HG03378 (cell line): Measurements from ENCODE around the gene CDH23.

Experiments
- ATAC-seq: cut with Tn5 transposase; IDR thresholded peaks from one replicate; pipeline ENCODE4 v1.9.1; 2021; ENCODE audit warnings: mild to moderate bottlenecking, moderate library complexity; ENCODE audit not compliant: unreplicated experiment

CDH23 gene

DNA sequence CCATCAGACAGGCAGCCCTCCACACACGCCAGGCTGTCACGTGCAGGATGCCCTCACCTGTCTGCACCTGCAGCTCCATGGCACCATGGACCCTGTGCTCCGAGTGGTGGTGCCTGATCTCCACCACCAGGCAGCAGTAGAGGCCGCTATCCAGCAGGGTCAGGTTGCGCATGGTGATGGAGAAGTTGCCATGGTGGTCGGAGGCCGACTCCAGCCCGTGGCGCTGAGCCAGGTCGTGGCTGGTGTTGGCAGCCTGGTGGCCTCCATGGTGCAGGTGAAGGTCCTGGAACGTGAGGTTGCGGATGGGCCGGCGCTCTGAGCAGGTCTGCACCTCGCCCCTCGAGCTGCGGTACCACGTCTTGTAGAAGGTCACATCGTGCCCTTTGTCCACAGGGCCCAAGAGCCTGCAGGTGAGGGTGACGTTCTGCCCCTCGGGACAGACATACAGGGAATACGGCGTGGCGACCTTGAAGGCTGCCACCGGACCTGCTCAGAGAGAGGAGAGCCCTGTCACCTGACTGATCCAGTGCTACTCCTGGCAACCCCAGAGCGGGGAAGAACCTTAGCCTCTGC, 364.9 kb downstream of the CDH23 start:
- ATAC-seq, result no peak

DNA sequence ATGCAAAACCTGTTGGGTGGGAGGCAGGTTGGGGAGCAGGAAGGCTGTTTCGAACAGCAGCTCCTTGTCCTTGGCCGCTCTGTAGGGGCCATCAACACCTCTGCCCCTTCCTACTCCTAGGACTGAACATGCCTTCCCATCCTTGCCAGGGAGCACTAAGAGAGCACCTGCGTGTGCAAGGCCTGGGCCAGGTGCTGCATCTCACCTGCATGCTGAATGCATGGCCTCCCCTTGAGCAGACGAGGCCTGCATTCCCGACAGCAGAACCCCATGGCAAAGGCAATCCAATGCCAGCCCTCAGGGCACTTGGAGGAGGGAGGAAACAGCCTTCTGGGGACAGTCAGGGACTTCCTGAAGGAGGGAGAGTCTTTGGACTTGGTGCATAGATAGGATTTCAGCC, 365.6 kb downstream of the CDH23 start:
- ATAC-seq, result no peak

DNA sequence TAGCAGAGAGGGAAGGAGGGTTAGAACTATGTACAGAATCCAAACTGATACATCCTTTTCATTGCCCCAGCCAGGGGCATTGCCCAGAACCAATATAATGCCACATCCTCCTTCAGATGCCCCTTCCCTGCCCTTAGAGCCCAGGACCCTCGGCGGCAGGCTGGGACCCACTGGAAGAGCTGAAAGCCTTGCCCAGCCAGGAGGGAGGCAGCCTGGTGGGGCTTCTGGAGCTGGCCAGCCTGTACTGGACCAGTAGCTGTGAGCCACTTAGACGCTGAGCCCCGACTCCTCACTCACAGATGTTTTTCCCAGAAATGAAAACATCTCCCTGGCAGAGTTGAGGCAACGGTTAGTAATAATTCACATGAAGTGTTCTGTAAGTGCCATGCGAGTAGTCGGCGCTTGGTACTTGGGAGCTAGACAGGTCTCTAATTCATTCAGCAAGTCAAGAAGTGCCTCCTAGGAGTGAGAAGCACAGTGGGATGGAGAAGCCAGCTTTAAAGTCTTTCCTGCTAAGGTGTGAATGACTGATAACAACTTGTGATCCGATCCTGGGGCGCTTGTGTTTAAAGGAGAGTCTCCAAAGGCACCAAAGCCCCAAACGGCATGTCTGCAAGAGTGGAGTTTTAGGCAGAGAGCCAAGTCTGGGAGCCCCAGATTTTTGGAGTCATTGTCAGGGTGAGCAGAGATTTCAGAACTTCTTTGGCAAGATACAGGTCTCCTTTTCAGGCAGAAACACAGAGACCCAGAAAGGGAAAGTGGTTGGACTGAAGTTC, 366.8 kb downstream of the CDH23 start:
- no peak for ATAC-seq

DNA sequence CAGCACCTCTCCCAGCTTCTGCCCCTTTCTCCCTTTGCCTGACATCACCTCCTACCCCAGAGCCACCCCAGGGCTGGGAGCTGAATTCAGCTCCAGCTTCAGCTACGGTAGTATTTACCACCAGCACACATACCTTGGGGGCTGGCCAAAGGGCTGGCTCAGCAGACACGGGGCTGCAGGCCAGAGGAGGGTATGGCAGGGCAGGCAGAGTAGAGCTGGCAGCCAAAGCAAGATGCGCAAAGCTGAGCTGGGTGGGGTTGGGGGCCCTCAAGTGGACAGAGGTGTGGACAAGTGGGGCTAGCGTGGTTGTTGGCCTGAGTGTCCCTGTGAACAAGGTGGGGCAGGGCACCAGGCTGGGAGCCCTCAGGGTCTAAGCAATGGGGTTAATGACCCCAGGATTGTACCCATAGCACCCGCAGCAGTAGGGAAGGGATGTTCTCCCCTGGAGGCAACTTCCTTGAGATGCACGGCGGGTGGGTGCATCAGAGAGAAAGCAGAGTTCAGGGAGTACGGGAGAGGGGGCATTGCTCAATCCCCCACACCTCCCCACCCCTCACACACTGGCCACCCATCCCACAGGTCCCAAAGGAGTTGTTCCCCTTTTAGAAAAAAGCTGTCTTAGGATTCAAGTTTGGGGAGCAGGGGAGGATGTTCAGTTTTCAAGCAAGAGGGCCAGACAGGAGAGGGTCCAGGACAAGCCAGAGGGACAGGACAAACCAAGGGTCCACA, 368.6 kb downstream of the CDH23 start:
- ATAC-seq, result no peak

DNA sequence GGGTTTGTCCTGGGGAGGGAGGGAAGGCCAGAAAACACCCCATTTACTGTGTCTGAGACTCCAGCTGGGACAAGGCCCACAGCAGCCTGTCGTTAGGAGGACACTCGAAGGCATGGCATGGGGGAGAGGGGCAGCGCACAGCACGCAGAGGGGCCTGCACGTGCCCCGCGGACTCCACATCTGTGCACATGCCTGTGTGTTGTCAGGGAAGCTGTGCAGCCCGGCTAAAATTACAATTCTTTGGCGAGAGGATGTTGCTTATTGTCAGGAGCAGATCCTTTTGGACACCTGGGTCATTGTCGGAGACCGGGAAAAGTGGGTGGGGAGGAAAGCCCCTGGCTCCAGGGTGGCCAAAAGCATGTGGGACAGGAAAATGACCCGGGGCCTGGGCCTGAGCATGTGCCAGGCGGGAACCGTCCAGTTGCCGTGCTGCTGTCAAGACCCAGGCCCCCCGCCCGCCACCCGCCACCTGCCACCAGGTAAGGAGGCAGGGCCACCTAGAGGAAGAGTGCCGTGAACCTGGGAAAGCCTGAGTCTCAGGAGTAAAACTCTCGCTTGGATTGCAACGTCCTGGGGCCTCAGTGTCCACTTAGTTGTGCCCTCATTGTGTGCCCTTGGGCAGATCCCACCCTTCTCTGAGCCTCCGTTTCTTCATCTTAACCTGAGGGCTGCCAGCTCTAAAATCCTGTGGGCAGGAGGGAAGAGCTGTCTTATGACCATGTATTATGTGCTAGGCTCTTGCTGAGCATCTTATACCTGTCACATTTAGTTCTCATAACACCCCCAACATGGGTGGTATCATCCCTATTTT, 369.4 kb downstream of the CDH23 start:
- no peak for ATAC-seq

DNA sequence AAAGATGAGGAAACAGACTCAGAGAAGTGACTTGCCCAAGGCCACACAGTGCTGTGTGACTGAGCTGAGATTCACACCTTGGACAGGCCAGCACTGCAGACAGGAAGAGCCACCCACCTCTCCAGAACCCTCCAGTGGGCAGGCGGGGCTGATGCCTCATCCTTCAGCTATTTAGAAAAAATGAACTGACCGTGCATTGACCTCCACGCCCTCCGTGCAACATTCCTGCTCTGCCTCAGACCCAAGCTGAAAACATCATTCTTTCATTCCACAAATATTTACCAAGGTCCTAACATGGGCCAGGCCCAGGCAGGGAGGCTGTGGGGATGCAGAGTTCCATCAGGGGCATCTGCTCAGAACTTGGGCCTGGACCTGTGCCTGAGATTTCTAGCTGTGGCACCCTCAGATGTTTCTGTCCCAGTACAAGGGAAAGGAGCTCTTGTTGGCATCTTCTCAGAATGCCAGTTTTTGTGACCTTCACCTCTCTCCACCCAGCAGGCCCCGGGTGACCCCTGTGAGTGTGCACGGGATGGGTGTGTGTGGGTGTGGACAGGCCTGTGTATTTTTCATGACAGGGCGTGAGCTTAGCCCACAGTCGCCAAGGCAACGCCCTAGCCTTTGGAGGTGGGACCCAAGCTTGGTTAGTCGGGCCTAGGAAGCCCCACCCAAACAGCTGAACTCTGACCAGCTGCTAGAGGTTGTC, 370.1 kb downstream of the CDH23 start:
- no peak for ATAC-seq

DNA sequence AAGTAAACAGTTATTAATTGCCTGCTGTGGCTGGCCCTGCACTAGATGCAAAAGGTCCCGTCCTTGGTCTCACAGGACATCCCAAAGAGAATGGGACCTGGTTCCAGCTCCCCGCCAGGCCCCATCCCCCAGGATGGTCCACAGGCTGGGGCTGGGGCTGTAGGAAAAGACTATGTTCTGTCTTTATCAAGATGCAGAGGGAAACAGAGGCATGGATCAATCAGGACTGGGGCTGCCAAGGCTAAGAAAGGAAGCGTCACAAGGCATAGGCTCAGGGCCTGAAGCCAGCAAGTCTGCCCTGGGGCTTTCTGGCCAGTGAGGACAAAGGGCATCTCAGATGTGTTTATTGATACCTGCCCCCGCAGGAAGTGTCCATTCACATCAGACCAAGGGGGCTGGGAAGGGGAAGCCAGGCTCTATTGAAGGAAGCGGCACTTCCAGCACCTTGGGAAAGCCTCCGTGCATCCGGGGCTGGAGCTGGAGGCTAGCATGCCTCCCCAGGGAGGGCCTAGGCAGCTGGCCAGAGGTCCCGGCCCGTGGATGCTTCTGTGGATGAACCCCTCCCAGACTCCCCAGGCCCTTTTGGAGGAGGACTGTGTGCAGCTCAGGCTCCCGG, 370.8 kb downstream of the CDH23 start:
- no peak for ATAC-seq

DNA sequence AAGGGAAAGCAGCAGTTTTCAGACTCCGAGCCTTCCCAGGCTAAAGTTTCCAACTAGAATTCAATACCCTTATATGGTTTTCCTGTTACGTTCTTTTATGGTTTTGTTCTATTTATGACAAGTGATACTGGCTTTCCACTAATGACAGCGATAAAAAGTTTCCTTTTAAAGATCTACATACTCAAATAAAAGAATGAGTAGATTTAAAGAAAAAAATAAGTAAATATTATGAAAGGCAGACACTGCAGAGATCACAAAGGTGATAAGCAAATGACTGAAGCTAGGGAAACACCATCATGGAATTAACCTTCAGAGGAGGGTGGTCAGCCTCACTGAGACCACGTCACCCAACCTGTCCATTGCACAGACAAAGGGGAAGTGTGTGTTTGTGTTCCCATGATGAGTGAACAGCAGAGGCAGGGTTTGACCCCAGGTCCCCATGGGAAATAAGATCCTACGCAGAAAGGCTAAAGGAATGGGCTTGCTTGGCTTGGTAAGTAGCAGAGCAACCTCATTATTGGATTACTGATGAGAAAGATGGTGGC, 372.6 kb downstream of the CDH23 start:
- peak; percentile 20 for ATAC-seq

DNA sequence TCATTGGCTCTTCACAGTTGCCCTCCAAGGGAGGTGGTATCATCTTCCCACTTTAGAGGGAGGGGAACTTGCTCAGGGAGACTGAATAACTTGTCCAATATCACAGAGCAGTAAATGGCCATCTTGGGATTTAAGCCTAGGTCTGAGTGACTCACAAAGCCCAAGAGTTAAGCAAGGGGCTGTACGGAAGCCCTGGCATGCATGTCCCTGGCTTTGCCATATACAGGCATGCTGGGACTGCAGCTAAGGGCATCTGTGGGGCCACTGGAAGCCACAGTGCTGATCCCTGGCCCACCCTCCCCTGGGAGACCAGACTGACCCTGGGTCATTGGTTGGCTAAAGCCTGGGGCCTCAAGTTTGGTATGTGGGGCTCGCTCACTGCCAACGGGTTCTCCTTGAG, 373.5 kb downstream of the CDH23 start:
- ATAC-seq, result no peak

DNA sequence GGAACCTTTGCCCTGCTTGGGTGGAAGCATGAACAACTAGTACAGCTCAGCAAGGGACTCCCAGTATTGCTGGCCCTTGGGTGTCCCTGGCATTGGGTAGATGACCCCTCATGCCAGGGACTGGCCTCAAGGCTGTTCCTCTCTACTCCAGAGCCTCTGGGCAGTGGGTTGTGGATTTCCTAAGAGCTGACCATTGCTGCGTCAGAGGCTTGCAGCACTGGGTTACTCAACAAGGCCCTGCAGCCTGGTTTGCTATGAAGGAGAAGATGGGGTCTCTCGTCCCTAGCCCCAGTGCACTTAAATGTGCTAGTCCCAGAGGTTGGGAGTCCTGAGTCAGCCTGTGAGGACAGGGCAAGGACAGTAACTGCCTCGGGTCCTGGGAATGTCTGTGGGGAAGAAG, 374.1 kb downstream of the CDH23 start:
- no peak for ATAC-seq

DNA sequence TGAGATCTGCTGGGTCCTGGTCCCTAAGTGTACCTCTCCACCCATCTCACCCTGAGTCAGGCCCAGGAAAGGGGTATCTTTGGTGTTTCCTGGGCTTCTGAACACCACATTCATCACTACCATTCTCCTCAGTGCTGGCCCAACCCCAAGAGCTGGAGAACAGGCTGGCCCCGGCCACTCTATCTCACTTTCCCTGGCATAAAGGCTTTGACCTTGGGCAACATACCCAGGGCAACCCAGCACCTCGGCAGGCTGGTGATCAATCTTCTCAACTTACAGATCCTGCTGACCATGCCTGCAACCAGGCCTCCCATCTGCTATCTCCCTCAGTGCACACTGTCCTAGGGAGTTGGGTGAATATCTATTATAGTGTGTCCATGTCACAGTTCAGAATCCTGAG, 374.5 kb downstream of the CDH23 start:
- ATAC-seq, result no peak

DNA sequence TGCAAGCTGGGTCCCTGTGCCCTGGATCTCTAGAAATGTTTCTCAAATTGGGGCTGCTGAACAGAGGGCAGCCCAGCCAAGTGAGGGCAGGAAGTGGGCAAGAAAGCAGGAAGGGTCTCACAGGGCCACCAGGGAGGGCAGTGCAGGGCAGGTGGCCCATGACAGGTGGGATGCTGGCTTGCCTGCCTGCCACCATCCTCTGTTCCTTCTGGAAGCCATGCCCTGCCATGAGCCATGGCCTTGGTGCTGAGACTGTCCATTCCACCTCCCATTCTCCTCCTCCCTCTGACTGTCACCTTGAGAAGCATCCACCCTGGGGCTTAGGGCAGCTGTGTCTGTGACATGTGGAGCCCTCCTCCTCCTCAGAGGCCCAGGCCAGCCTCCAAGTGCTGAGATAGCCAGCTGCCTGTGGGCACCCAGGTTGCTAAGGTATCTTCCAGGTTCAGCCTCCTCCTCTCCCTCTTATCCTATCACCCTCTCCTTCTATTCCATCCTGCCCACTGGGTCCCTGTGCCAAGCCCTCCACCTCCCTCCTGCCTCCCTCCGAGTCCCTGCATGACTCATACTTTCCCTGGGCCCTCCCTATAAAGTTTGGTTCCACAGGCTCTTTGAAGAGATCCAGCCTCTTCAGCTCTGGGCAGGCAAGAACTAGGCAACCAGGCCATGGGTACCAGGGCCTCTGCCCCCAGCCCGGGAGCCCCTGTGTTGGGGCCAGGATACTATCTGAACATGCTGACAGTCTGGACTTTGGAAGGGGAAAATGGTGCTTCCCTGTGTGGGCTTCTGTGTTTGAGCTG, 375.3 kb downstream of the CDH23 start:
- no peak for ATAC-seq

DNA sequence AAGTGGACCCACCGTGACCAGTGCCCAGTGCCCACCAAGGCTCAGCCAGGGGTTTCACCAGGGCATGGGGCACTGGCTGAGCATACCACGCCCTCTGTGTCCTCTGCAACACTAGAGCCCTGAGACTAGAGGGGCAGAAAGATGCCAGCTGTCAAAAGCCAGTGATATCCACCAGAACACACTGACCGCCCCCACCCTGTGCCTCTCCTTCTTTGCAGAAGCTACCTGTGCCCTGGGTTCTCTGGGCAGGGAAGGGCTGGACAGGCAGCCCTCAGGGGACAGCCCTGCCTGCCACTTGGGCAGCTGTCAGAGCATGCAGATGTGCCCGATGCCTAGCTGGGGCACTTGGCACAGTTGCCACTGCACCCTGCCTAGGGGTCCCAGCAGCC, 376.1 kb downstream of the CDH23 start:
- ATAC-seq, result no peak

DNA sequence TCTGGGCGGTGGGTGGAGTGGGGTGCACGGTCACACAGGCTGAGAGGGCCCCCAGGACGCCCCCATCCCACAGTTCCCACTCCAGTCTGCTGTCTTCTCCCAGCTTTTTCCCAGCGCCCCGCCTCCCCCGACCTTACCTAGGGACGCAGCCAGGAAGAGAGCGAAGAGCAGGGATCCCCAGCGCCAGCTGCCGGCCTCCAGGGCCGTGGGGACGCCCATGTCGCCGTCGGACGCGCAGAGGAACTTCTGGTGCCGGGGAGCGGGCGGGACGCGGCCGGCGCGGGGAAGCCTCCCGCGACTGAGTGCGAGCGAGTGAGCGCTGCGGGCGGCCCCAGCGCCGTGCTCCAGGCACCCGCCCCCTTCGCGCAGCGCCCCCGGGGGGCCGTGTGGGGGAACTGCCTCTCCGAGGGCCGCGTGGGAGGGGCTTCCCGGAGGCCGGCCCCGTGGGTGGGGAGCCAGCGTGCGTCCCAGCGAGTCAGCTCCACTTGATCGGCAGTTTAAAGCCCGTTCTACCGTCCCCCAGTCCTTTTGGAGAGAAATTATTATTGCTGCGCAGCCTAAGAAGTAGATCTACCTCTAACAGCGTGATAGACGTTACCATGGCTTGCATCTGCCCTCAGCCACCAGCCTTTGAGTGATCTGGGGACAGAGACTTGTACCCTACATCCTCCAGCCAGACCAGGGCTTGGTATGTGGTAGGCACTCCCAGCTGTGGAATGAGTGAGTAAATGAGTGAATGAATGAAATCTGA, 376.7 kb downstream of the CDH23 start, which contains the start of gene VSIR:
Gene VSIR (minus strand): TSS at position 300 of the 751 bp plus-strand sequence. CDS start 81 bp downstream, at position 219.
- ATAC-seq, result no peak

DNA sequence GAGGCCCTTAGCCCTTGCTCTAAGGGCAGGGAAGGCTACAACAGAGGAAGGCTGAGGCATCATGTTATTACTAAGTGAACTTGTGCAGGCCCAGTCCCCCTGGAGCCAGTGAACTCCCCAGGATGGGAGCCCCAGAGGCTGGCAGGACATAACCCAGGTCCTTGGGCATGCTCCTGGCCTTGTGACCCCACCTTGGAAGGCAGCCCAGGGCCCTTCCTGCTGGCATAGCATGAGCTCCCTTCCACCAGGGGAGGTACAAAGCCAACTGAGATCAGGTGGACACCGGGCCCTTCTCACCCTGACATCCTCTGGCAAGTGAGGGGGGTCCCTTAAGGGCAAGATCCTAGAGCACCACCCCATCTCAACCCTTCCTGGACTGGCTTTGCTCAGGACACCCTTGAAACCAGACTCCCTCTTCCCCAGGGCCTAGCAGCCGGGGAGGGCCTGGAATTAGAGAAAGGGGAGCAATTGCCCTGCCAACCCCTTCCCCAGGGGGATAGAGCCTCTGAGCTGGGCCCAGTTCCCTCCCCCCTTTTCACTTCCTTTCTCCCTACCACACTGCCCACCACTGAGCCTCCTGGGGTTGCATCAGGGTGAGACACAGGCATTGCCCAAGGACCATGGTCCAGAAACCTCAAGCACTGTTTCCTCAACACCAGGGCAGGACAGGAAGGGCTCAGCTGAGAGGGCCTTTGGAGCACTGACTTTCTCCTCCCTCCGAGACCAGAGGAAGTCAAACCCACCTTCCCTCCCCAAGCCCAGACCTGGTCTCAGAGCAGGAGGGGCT, 378.4 kb downstream of the CDH23 start:
- ATAC-seq, result no peak

DNA sequence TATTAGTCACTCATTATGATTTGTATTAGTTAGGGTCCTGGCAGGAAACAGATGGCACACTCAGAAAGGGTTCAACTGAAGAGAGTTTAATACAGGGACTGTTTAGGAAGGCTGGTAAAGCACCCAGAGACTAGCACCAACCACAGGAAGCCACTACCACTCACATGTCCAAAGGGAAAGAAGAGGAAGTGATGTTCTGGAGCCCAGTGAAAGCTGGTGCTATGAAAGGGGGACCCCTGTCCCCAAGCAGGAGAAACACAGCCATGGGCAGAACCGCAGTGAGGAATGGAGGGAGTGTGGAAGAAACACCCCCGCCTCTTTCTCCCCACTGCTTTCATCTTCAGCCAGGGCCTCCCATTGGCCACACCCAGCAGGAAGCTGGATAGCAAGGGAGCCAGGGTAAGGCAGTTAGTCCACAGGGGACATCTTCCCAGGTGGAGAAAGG, 379.8 kb downstream of the CDH23 start:
- ATAC-seq, result no peak

DNA sequence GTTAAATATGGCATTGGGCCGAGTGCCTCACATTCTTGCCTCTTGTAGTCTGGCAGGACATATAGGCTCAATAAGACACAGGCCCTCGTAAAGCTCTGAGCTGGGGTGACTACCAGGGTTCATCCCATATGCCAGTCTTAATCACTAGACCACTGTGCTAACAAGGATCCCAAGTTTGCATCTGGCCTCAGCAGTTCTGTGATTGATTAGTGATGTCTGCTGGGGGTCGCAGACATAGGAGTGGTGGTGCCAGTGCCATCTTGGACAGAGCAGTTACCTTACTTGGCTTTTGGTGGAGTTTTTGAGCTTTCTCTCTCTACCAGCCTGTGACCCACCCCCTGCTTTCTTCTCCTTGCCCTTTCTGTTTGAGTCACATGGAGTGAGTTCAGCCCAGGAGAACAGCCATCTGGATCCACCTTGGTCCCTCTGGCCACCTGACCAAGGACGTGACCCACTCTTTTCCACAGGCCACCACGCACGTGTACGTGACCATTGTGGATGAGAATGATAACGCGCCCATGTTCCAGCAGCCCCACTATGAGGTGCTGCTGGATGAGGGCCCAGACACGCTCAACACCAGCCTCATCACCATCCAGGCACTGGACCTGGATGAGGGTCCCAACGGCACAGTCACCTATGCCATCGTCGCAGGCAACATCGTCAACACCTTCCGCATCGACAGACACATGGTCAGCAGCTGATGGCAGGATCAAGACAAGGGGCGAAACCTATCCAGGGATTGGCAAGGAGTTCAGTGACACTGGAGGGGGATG, 380.7 kb downstream of the CDH23 start:
- ATAC-seq, result no peak
